GM18951 (cell line): ENCODE data around the gene PSMD7.

Source experiments
- POLR2A ChIP-seq: IDR thresholded peaks from 4 replicates; pipeline ENCODE4 v1.6.1; 2011; ENCODE audit warnings: mild to moderate bottlenecking; ENCODE audit not compliant: insufficient read length, insufficient read depth; ENCODE audit errors: extremely low read depth
- in situ Hi-C: fragments of 300-500 bp; cut with MboI; formaldehyde crosslinking; loops from one replicate; pipeline ENCODE4 v1.12.0; 2022; ENCODE audit warnings: low sequenced_read_pairs, mixed read lengths, inconsistent platforms; ENCODE audit not compliant: unreplicated experiment

Gene PSMD7

GRCh38 chr16:74296432-74297144 is at the start of gene PSMD7:
Gene PSMD7 (plus strand): TSS chr16:74296814. CDS start chr16:74296915, 101 bp downstream.
- TF ChIP-seq POLR2A = peak; percentile 86
- in situ Hi-C loops = no loop called here

DNA sequence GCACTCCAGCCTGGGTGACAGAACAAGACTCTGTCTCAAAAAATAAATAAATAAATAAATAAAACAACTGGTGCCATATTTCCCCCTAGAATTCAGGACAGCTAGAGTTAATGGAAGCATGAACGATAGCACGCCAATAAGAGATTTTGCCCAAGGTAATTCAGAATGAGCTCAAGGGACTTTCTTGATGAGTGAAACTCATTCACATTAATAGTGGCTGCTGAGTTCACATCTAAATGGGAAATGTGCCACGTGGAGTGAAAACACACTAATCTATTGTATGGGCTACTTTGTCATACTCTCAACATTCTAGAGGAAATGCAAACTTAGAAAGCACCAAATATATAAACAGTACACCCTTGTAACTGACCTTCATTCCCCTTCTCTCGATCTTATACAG is 47.4 kb upstream of the PSMD7 start:
- in situ Hi-C loops = no loop called here
- no peak for TF ChIP-seq POLR2A

- TF ChIP-seq POLR2A = no peak
- in situ Hi-C loops = no loop called here
Measured at GRCh38 chr16:74249846-74250245, 46.8 kb upstream of the PSMD7 start.

- in situ Hi-C loops = no loop called here
- TF ChIP-seq POLR2A = no peak
Measured at GRCh38 chr16:74252329-74252728, 44.3 kb upstream of the PSMD7 start.

- in situ Hi-C loops = no loop called here
- TF ChIP-seq POLR2A = no peak
Measured at GRCh38 chr16:74253161-74253938, 43.3 kb upstream of the PSMD7 start.

GRCh38 chr16:74257061-74257460 is 39.6 kb upstream of the PSMD7 start:
- TF ChIP-seq POLR2A = no peak
- in situ Hi-C loops = no loop called here

DNA sequence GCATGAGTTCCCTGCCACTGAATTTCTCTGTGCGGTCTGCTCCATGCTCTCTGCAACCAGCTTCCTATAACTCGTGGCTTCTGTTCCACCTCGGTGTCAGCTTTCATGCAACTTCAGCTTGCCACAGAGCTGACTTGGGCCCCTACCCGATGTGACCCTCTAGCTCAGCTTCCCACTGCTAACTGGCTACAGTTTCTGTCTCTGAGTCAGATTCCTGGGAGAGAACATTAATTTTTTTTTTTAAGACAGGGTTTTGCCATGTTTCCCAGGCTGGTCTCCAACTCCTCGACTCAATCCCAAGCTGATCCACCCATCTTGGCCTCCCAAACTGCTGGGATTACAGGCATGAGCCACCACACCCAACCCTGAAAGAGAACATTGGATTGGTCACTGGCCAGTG is 35.5 kb upstream of the PSMD7 start:
- no peak for TF ChIP-seq POLR2A
- in situ Hi-C loops = no loop called here

DNA sequence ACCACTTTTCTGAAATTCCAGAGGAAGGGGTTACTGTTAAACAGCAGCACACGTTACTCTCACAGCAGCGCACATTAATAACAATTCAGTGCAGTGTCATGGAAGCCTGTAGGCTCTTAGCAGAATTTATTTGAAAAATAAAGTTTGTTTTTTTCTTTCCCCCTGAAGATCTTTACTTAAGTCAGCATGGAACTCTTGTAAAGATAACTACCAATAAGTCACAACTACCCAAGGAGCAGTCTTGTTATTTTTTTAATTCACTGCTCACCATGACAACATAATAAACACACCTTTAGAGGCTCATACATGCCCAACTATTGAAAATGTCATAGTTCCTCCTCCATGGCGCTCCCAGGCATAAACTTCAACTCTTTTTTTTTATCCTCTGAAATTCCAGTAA is 31.8 kb upstream of the PSMD7 start:
- in situ Hi-C loops = no loop called here
- TF ChIP-seq POLR2A = no peak

DNA sequence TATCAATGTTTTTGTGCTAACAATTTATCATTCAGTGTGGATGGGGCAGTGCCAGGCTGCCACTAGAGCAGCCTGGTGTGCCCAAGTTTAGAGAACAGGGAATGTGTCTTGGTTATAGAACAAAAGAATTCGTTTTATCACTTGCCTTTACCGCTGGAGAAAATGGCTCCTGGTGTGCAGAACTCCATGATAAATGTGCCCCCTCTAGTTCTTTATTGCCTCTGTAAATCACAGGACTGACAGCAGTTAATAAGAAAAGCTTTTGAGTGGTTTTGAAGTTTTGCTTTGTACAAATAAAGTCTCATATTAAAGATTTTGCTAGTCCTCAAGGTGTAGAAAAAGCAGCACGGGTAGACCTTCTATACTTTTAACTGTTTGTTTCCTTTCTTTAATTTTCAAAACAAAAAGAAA is 28.2 kb upstream of the PSMD7 start:
- in situ Hi-C loops = no loop called here
- TF ChIP-seq POLR2A = no peak

- TF ChIP-seq POLR2A = no peak
- in situ Hi-C loops = no loop called here
Measured at GRCh38 chr16:74271872-74272271, 24.7 kb upstream of the PSMD7 start.

DNA sequence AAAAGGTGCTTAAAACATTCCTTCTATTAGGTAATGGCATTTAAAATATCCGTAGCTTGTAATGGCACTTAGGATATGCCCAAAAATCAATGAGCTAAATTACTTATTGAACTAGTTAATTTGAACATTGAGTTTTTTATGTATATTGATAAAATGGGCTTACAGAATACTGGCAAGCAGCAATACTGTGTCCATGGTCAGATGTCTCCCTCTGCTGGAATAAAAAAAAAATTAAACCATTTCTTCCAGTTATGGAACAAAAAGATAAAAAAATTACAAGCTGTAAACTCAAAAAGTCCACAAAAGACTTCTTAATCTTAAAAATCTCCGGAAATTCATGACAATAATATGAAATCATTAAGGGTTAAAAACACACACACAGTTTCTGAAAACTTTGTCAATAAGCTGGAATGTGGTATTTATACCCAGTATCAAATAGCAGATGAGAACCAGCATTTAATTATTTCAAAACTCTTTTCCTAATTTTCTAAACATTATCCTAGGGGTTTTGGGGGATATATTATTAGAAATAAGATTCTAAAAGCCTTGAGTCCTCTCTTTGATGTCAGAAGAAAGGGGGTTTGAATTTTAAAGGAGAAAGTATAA is 21.5 kb upstream of the PSMD7 start:
- in situ Hi-C loops = no loop called here
- no peak for TF ChIP-seq POLR2A

- no peak for TF ChIP-seq POLR2A
- in situ Hi-C loops = no loop called here
Measured at GRCh38 chr16:74275711-74276110, 20.9 kb upstream of the PSMD7 start.

- in situ Hi-C loops = no loop called here
- no peak for TF ChIP-seq POLR2A
Measured at GRCh38 chr16:74277974-74278373, 18.6 kb upstream of the PSMD7 start.

- TF ChIP-seq POLR2A = no peak
- in situ Hi-C loops = no loop called here
Measured at GRCh38 chr16:74279266-74279665, 17.3 kb upstream of the PSMD7 start.

DNA sequence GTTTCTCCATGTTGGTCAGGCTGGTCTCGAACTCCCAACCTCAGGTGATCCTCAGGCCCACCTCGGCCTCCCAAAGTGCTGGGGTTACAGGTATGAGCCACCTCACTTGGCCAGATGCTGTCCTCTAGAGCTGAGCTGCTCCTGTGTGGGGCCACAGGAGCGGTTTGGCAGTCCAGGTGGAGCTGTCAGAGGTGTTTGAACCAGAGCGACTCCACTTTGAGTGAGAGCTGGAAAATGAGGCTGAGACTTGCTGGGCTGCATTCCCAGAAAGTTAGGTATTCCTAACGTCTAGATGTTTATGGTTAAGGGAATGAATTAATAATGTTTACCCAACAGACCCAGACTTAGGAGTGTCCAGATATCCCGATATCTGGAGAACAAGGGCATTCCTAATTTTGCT is 16.8 kb upstream of the PSMD7 start:
- in situ Hi-C loops = no loop called here
- no peak for TF ChIP-seq POLR2A
